Stimulated activated CD8-positive, alpha-beta memory T cell treated with anti-CD3 and anti-CD28 coated beads, Interleukin-12 subunit alpha, Interleukin-12 subunit beta, amount 100 ng/mL, for 24 hours (primary cell): ENCODE data around the gene PTP4A2.
"Not testable (repeated sequence)": the region's sequence is repeated elsewhere in the genome, so short reads cannot be mapped to it uniquely, and the experiment has no call there.

ENCODE experiments used
- DNase-seq: peaks from one replicate; pipeline ENCODE4 v3.0.0-alpha.2; 2020; ENCODE audit errors: extremely low read depth

The PTP4A2 gene

DNA sequence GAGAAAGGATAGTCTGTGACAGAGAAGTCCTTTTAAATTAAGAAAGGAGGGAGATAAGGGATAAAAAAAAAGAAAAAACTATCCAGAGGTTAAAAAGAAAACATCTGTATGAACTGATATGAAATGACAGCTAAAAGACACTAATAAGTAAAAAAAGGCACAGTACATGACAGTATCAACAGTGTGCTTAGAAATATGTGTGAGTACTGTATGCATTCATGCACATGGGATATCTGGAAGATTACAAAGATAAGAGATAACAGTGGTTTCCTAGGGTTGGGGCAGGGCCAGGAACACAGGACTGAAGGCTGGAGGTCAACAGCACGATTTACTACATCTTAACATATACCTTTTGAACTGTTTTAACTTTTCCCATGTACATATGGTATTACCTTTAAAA, 13.3 kb downstream of the PTP4A2 start:
- no peak for DNase-seq

DNA sequence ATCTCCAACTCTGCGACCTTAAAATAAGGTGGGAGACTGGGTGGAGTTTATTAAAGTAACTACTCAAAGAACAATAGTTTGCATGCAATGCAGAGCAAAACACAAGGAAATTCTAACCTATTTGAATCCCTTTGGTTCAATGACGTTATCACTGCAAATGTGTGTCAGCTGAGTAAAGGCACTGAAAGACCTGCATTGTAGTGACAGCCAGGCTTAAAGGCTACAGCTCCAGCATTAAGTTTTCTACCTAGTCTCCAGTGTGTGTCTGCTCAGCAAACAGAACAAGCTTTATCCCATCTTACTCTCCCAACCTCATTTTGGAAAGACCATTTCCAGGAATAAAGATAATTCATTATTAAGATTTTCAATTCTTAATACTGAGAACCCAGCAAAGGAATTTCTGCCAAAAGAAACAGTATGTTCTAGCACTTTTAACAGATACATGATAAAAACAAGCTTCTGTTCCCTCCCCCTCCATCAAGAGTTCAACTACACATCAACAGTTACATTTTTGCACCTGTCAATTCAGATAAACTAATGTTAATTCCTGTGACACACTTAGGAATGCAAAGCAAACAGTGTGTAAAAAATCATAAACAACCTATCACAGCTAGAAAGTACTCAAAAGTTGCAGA, 14.2 kb downstream of the PTP4A2 start:
- DNase-seq, result no peak

DNA sequence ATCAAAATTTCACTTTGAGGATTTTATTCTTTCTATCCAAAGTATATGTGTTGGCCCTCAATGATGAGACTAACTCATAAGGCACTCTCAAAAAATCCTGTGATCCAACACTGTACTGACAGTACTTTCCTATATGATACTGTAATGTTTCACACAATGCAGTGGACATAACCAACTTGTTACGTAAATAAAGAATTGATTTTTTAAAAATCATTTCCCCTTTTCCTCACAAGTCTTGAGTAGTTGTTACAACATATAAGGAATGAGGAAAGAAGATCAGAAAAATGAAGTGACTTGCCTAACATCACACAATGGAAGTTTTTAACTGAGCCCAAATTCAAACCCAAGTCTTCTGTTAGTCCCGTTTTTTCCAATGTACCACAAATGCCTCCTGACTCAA, 17.2 kb downstream of the PTP4A2 start:
- DNase-seq, result no peak

DNA sequence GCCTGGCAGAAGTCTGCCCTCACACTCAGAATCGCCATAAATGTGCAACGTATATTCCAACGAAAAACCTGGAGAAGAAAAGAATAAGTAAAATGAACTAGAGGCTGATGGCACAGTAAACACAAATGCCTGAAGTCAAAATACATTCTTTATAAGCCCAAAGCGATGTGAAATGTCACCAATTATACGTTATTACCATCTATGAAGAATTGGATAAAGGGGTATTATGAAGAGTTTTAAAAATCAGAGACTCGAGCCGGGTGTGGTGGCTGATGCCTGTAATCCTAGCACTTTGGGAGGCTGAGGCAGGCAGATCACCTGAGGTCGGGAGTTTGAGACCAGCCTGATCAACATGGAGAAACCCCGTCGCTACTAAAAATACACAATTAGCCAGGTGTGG, 18.6 kb downstream of the PTP4A2 start:
- DNase-seq, result no peak

DNA sequence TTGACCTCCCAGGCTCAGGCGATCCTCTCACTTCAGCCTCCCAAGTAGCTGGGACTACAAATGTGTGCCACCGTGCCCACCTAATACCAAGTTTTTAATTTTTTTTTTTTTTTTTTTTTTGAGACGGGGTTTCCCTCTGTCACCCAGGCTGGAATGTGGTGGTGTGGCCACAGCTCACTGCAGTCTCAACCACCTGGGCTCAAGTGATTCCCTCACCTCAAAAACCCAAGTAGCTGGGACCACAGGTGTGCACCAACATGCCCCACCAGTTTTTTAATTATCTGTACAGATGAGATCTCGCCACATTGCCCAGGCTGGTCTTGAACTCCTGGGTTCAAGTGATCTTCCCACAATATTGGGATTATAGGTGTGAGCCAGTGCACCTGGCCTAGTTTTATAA, 22.7 kb downstream of the PTP4A2 start:
- no peak for DNase-seq

DNA sequence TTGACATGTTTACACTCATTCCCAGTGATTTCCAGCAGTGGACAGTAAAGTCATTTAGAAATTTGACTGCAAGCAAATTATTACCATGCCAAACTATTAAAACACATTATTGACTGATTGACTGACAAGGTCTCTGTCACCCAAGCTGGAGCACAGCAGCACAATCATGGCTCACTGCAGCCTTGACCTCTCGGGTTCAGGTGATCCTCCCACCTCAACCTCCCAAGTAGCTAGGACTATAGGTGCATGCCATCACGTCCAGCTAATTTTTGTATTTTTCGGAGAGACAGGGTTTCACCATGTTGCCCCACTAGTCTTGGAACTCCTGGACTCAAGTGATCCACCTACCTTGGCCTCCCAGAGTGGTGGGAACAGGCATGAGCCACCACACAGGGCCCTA, 24.2 kb downstream of the PTP4A2 start:
- no peak for DNase-seq

DNA sequence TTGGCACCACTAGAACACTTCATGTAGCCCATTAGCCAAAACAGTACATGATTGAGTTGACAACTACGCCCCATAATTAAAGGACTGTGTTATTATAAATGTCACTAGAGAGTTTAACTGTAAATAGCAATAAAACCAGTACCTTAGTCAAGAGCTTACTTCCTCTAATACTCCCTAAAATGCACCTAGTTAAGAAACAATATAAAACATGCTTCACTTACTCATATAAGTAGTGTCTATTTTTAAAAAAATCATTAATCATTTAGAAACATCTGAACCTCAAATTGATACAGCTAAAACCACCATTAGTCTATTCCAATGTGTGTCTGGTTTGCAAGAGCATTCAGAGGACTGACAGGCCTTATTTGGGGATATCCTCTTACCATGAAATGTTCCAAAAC, 25.3 kb downstream of the PTP4A2 start:
- no peak for DNase-seq

DNA sequence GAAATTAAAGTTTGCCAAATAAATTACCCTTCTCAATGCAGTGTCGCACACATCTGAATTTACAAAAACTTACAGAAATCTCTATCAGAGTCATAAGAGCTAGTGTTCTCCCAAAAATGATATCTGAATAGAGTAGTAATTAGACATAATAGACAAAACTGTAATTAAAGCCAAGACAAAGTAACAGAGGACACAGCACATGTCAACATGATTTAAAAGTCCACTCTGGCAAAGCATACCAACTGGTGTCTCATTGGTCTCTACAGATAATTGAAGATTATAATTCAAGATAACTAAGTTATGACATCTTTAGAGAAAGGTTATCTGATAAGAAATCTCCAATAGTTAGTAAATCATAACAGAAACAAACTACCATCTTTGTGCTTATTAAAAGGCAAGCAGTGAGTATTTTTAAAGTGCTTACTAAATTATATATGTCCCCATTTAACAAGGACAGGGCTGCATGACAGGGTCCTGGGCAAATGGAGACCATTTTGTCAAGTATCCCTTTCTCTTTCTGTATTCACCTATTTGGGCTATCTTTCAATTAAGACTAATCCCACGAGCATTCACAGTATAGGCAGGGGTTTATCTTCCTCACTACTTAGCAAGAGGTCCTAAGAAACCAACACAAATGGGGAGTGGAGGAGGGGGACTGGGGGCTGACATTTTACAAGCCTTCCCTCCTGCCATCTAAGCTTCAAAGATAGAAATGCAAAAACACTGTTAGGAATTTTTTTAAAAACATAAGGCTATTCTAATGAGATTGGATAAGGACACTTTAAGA, 26.0 kb downstream of the PTP4A2 start:
- DNase-seq, result no peak

DNA sequence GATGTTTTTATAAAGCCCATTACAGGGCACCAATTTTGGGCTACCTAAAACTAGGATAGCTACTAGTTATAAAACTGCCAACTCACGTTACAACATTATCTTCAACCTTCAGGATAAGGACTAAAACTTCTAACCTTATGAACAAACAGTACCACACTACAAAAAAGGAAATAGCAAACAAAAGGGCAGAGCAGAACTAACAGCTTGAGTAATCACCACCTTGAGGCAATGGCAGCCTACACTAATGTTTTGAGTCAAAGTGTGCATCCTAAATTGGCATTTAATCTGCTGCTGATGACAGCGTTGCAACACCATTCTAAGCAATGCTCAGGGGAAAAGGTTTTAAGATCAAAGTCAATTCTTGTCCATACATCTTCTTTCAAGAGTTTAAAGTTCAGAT, 27.2 kb downstream of the PTP4A2 start:
- no peak for DNase-seq

DNA sequence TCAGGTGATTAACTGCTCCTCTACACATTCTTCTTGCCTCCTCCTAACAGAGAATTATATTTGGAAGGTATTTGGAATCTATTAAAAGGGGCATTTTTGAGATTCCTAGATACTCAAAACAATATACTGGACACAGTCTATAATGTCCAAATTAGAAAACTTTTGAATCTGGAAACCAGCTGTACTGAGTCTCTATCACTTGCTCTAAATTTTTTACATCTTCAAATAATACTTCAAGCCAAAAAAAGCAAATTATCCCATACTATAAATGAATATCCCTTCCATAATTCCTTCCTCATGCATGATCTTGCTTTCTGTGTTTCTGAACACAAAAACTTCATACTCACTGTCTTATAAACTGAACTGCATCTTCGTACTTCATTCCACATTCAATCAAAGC, 28.5 kb downstream of the PTP4A2 start:
- no peak for DNase-seq

DNA sequence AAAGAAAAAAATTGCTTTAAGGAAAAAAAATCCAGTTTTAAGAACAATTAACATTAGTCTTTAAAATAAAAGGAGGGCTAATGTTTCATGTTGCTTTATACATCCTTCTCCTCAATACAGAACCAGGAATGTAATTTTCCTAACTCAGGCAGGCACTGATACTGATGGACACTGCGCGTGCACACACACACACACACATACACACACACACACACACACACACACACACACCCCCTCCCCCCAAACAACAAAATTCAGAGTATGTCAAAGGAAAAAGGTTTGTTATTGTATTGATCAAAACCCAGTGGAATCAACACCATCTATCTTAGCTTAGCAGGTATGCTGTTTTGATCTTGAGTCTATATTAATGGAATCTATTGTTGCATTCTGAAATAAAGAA, 31.6 kb downstream of the PTP4A2 start:
- DNase-seq, result no peak

DNA sequence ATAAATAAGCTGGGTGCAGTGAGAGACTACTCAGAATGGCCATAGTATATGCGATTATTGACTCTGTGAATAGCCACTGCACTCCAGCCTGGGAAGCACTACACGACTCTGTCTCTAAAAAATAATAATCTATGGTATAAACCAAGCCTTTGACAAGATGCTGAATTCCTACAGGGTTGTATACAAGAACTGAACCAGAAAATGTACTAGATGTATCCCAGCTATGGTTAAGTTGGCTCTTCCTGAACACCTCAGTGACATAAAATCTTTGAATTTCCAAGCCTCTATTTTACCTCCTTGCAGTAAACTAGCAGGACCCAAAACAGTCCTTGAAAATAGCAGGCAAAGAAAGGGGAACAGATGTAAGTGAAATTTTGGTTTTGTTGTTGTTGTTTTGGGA, 32.5 kb downstream of the PTP4A2 start:
- DNase-seq, result no peak

DNA sequence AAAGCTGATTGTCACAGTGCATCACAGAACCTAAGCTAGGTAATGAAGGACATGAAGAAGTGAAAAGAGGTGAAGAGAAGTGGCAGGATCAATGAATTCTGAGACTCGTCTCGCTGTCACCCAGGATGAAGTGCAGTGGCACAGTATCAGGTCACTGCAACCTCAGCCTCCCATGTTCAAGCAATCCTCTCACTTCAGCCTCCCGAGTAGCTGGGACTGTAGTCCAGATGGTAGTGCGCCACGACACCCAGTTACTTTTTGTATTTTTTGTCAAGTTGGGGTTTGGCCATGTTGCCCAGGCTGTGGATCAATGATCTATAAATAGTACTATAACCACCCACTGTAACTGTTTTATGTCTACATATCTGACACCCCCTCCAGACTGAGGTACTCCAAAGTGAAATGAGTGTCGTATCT, 33.1 kb downstream of the PTP4A2 start:
- no peak for DNase-seq

DNA sequence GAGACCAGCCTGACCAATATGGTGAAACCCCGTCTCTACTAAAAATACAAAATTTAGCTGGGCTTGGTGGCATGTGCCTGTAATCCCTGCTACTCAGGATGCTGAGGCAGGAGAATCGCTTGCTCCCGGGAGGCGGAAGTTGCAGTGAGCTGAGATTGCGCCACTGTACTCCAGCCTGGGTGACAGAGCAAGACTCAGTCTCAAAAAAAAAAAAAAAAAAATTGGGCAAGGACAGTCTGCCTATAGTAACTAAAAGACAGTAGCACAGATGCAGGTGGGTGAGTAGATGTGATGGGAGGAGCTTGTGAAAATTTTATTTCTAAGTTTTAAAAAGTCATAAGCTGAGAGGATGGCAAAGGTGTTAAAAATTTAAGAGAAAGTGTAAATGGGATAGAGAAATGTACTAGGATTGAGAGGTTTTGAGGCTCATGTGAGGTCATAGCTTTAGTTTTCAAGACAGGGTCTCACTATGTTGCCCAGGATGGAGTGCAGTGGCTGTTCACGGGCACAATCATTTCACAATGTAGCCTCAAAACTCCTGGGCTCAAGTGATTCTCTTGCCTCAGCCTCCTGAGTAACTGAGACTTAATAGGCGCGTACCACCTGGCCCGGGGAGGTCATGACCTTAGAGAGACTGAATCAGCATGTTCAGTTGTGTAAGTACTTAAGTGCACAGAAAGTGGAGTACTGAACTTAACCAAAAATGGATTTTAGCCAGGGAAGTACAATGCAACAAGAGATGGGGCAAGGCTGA, 33.7 kb downstream of the PTP4A2 start:
- DNase-seq, result no peak

DNA sequence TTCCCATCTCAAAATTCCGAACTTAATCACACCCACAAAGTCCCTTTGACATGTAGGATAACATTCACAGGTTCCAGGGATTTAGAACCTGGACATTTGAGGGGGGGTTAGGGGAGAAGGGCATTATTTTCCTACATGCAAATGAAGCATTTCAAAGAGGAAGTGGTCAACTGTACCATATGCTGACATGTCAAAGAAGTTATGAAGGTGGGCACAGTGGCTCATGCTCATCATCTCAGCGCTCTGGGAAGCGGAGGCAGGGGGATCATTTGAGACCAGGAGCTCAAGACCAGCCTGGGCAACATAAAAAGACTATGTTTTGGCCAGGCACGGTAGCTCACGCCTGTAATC, 35.7 kb downstream of the PTP4A2 start:
- no peak for DNase-seq

DNA sequence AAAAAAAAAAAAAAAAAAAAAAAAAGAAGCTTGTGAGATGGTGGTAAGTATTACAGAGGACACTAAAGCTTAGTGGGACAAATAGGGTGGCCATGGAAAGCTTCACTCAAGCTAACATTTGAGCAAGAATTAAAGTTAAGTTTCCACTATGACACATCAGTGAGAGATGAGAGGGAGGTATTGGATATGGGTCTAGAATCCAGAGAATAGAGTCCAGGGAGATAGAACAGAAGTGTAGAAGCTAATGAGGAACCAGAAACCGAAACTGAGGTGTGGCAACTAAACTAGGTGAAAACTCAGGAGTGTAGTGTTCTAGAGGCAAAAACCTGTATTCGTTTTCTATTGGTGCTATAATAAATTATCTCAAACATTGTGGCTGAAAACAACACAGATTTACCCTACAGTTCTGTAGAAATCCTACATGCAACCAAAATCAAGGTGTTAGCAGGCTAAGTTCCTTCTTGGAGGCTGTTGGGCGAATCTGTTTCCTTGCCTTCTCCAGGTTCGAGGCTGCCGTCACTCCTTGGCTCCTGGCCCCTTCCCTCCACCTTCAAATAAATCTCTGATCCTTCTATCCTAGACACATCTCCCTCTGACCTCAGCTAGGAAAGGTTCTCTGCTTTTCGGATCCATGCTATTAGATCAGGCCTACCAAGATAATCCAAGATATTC, 36.2 kb downstream of the PTP4A2 start:
- no peak for DNase-seq

DNA sequence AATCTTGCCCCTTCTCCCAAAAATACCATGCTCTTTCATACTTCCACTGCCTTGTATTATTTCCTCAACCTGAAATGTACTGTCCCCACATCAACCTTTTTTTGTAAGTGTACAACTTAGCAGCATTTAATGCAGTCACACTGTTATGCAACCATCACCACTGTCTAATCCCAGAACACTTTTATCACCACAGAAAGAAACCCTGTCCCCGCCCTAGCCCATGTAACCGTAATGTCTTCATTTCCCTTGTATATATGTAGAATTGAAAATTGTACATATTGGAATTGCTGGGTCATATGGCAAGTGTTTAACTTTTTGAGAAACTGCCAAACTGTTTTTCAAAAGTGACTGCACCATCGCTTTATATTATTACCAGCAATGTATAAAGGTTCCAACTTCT, 37.4 kb downstream of the PTP4A2 start:
- DNase-seq, result no peak

DNA sequence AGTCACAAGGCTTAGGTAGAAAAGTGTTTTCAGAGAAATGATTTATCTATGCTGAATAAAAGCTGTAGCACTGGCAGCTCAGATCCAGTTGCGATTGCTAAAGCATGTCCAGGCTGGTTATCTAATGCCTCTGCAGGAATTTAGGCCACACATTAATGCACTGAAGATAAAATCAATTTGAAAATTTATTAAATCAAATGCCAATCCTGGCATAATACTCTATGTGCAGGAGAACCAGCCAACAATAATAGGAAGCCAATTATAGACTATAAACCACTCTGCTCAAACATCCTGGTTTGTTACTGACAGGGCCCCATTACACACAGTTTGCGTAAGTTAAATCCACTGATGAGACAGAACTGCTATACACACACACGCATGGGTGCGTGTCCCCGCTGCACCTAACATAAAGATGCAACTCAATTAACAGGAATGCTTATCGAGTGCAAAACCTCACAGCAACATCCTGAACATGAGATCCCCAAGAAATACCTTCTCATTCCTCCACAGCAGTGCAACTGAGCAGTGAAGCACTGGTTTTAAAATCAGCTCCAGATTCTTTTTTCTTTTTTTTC, 40.6 kb downstream of the PTP4A2 start:
- no peak for DNase-seq

DNA sequence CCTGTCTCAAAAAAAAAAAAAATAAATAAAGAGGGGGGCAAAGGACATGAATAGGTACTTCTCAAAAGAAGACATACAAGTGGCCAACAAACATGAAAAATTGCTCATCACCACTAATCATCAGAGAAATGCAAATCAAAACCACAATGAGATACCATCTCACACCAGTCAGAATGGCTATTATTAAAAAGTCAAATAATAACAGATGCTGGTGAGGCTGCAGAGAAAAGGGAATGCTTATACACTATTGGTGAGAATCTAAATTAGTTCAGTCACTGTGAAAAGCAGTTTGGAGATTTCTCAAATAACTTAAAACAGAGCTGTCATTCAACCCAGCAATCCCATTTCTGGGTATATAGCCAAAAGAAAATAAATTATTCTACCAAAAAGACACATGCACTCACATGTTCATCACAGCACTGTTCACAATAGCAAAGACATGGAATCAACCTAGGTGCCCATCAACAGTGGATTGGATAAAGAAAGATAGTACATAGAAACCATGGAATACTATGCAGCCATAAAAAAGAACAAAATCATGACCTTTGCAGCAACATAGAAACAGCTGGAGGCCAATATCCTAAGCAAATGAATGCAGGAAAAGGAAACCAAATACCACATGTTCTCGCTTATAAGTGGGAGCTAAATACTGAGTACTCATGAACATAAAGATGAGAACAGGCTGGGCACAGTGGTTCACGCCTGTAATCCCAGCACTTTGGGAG, 42.5 kb downstream of the PTP4A2 start:
- DNase-seq, result not testable (repeated sequence)

DNA sequence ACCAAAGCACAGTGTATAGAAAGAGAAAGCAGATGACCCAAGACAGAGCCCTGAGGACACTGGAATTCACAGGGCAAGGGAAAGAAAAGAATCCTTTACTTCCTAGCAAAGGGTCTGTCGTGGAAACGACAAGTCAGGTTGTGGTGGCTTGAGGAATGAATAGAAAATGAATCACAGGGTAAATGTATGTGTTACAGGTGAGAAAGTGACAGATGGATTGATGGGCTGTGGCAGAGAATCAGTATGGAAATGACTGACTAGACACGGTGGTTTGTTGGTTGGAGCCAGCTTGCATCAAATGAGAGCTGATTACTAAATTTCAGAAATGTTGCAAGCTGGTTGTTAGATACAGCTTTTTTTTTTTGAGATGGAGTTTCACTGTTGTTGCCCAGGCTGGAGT, 46.9 kb downstream of the PTP4A2 start:
- DNase-seq, result no peak

DNA sequence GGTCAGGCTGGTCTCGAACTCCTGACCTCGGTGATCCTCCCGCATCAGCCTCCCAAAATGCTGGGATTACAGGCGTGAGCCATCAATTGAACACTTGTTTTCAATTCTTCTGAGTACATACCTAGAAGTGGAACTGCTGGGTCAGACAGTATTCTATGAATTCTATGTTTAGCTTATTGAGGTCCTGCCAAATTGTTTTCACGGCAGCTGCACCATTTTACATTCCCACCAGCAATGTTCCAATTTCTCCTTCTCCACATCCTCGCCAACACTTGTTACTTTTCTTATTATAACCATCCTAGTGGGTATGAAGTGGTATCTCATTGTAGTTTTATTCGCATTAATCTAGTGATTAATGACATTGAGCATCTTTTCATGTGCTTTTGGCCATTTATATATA, 49.9 kb downstream of the PTP4A2 start:
- DNase-seq, result no peak

DNA sequence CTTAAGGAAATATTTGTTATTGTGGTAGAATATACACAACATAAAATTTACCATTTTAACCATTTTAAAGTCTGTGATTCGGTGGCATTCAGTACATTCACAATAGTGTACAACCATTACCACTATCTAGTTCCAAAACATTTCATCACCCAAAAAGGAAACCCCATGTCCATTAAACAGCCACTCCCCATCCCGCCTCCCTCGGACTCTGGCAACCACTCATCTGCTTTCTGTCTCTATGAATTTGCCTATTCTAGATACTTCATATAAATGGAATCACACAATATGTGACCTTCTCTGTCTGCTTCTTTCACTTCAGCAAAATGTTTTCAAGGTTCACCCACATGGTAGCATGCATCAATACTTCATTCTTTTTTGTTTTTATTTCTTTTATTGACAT, 51.3 kb downstream of the PTP4A2 start:
- DNase-seq, result no peak
